Superior temporal gyrus (tissue), 1 donor: Measurements from ENCODE around the gene MTHFS.
"Not testable (repeated sequence)": the region's sequence is repeated elsewhere in the genome, so short reads cannot be mapped to it uniquely, and the experiment has no call there.

ENCODE experiments used
- DNase-seq: peaks from one replicate; pipeline ENCODE4 v3.0.0-alpha.2; 2016; ENCODE audit errors: extremely low spot score

MTHFS gene

GRCh38 chr15:79915776-79916501 lies 19.1 kb upstream of the MTHFS start:
- not testable (repeated sequence) for DNase-seq

DNA sequence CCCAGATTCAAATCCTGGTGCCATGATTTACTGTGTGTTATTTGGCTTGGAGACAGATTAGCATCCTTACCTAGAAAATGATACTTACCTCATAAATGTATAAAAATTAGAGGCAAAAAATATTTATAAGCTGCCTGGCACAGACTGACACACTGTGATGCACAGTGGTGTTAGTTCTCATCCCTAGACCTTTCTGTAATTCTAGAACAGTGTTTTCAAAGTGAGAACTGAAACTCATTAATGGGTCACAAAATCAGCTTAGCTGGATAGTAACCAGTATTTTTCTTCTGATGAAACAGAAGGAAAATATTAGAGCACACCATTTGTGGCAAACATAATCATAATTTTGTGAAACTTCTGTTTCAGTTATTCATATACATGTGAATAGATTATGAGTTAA lies 17.9 kb upstream of the MTHFS start:
- DNase-seq, result no peak

DNA sequence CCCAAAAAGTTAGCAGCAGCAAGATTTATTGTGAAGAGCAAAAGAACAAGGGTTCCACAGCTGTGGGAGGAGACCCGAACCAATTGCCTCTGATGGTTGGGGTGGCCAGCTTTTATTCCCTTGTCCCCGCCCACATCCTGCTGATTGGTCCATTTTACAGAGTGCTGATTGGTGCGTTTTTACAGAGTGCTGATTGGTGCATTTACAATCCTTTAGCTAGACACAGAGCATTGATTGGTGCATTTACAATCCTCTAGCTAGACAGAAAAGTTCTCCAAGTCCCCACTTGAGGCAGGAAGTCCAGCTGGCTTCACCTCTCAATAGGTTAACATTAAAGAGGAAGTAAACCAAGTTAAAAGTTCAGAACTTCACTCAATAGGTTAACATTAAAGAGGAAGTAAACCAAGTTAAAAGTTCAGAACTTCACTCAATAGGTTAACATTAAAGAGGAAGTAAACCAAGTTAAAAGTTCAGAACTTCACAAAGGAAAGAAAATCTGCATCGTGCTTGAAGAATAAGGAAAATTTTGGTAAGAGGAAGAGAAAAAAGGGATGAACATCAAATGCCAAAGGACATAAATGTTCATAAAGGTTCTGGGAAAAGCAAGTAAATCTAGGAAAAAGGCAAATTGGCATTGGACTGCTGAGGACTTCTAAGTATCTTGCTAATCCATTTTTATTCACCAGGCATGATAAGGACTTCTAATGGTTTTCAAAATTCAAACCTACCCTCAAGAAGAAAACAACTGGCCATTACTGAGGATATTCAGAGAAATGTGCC lies 12.9 kb upstream of the MTHFS start:
- DNase-seq, result not testable (repeated sequence)

GRCh38 chr15:79904271-79904670 lies 7.5 kb upstream of the MTHFS start:
- DNase-seq, result no peak

GRCh38 chr15:79903626-79904025 lies 6.8 kb upstream of the MTHFS start:
- no peak for DNase-seq

GRCh38 chr15:79903144-79903543 lies 6.3 kb upstream of the MTHFS start:
- DNase-seq, result no peak

GRCh38 chr15:79901958-79902357 lies 5.1 kb upstream of the MTHFS start:
- no peak for DNase-seq

GRCh38 chr15:79900818-79901378 lies 4.1 kb upstream of the MTHFS start:
- DNase-seq, result not testable (repeated sequence)

GRCh38 chr15:79900087-79900486 lies 3.3 kb upstream of the MTHFS start:
- DNase-seq, result no peak

DNA sequence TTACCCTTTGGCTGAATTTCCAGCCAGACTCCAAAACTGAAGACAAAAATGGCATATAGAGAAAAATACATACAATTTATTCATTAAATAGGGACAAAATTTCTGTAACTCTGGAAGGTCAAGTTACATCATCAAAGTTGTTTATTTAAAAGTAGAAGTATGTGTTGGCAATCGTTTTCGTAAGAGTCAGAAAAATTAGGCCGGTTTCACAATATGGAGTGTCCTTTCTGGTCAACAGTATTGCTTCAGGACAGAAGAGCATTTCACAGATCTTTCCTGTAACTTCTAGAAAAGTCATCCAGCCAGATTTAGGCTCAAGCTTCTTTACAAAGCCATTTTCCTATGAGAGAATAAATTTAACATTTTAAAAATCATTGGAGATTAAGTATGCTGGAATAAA lies 2.0 kb upstream of the MTHFS start:
- DNase-seq, result not testable (repeated sequence)

GRCh38 chr15:79898369-79898768 lies 1.6 kb upstream of the MTHFS start:
- no peak for DNase-seq

- no peak for DNase-seq
Observed at GRCh38 chr15:79897701-79898113, 893 bp upstream of the MTHFS start.

DNA sequence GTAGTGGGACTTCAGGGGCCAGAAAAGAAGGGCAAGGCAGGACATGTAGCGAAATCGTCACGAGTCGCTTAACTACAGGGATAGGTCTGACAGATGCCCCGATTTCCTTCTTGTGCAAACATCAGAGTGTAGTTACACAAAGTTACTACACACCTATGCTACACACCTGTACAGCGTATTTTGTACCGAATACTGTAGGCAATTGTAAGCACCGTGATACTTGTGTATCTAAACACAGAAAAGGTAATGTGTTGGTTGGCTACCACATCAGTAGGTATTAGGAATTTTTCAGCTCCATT lies 515 bp upstream of the MTHFS start:
- DNase-seq, result peak; percentile 66

GRCh38 chr15:79896131-79896633 lies 632 bp downstream of the MTHFS start:
- no peak for DNase-seq

GRCh38 chr15:79887054-79887930 lies 9.5 kb downstream of the MTHFS start:
- no peak for DNase-seq

DNA sequence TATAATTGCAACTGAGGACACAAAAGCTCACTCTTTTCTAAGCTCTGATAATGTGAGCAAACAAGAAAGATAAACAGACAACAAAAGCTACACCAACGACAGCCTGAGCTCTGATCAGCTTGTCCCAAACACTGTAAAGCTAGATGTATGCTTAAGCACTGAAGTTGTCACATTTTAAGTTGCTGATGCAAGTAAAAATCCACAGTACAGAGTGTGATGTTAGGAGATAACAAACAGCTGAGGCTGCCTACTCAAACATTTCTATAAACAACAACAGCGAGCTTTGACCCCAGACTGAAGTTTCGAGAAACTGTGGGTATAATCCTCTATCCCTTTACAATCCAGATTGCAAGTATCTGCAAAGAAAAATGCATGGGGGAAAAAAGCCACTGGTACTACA lies 10.7 kb downstream of the MTHFS start:
- DNase-seq, result no peak

DNA sequence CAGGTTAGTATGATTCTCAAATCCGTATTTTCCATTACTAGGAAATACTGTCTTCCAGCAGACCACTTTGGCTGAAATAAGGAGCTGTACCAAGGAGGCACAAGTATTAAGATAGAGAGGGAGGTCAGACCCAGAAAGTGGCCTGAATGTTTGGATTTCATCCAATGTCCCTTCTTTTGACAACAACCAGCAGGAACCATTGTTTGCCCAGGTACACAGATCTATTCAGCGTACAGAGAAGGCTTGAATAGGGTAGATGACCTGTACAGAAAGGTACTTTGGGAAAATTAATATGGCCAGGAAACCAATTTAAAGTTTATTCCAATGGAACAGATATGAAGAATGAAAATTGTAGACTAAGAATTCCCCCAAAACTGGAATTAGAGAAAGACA lies 12.6 kb downstream of the MTHFS start:
- no peak for DNase-seq

DNA sequence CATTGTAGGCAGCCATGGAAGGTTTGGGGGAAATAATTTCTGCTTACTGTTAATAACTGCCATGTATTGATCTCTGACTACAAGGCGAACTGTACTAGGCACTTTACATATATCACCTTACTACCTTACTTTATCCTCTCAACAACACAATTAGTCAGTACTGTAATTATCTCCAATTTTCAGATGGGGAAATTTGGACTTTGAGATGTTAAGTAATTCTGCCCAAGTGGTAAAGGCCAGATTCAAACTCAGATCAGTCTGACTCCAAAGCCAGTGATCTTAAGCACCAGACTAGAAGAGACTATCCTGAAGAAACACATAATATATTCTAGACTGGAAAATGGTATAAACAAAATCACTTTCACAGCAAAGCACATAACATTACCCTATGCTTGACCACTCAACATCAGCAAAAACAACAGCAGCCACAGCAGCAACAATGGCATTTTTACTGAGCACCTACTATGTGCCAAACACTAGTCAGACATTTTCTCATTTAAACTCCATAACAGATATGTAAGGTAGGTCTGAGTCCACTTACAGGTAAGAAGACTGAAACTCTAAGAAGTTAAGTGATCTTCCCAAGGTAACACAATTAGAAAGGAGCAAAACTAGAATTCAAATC lies 13.1 kb downstream of the MTHFS start:
- DNase-seq, result no peak

DNA sequence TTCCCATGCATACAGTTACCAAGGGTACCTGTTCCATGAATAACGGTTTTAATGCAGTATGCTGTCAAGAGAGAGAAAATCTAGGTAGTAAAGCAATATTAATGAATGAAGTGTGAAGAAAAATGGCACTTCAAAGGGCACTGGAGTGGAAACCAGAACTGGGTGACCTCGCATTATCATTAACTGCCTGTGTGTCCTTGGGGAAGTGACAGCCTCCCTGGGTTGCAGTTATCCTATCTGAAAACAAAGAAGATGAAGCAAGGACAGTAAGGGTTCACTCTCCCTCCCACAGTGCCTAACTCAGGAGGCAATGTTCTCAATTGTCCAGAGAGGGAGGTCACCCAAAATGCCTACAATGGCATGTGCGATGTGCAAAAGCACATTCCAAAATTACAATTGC lies 15.1 kb downstream of the MTHFS start:
- DNase-seq, result no peak

DNA sequence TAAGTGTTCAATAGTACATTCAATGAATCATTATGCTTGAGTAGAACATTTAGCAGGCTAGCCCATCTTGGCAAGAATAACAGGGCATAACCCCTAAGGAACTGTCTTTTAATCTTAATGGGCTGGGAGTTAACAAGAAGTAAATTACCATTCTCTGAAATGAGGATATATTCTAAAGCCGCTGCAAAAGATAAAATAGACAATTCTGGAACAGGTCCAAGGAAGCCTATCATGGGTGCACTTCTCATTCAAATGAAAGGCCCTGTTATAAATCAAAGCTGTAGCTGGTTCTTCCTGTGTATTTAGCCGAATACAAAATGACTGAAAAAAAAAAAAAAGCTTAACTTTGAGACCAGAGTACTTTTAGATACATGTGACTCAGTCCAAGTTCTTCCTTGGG lies 15.6 kb downstream of the MTHFS start:
- no peak for DNase-seq

- no peak for DNase-seq
Observed at GRCh38 chr15:79878078-79878705, 18.6 kb downstream of the MTHFS start.
